Lower leg skin (tissue), 4 donors: ENCODE data around the gene NR1H2. TPM values are rescaled to one million over a fixed set of nuclear protein-coding genes. Genes with fewer than 3 reads are reported as not detected.

Source experiments
- DNase-seq, 2 donors: peaks; one replicate each; pipeline ENCODE4 v3.0.0-alpha.2; 2019; ENCODE audit warnings: low spot score in 2 of 2
- H3K4me3 ChIP-seq: fragments of 200-600 bp; sonication (generic); 2 replicates; pipeline ENCODE4 v1.5.1; 2017; ENCODE audit warnings: mild to moderate bottlenecking, low read depth; ENCODE audit not compliant: poor library complexity, severe bottlenecking
- POLR2A ChIP-seq, 2 donors: fragments of 450-650 bp; IDR thresholded peaks; one replicate each; pipeline ENCODE4 v1.6.1; 2016 to 2017; ENCODE audit warnings: antibody characterized with exemption in 2 of 2, mild to moderate bottlenecking in 1 of 2, moderate library complexity in 1 of 2
- WGBS, 2 donors: methylation state at CpG; one replicate each; pipeline ENCODE4 v1.1.5; 2018; 5-methylcytosine and 5-hydroxymethylcytosine counted together
- intact Hi-C: fragments of 100-400 bp; cut with DNase I; formaldehyde crosslinking; loops from one replicate; pipeline ENCODE4 v1.15.0; 2023; ENCODE audit warnings: low total_unique reads
- total RNA-seq, 4 donors: library from RNA; depleted of rRNA; stranded (reverse); fragments of >200 nt; gene quantifications; one replicate each; pipeline ENCODE4 v1.1.0, GENCODE V29; 2016
- TF ChIP-seq, protein P1 (sequence below), 3 donors: fragments of 450-650 bp; IDR thresholded peaks; one replicate each; pipeline ENCODE4 v1.5.1; 2016; ENCODE audit warnings: antibody characterized with exemption in 3 of 3, mild to moderate bottlenecking in 3 of 3, moderate library complexity in 2 of 3

The NR1H2 gene
- total RNA-seq, 4 donors from 2014 or later, result 83.1 to 112 (median 103) TPM

DNA sequence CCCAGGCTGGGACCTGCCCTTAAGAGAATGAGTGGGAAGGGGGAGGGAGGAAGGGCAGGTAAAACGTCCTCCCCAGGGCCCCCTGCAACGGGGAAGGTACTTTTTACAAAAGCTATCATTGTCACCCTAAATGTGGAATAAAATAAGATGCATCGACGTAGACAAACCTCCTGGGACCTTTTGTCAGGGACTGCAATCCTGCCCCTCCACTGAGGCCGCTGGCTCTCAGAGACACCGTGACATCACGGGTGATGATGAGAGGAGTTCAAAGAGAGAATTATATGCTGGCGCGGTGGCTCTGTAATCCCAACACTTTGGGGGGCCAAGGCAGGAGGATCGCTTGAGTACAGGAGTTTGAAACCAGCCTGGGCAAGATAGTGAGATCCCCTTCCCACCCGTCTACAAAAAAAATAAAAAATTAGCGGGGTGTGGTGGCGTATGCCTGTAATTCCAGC, 54.7 kb downstream of the NR1H2 start:
- TF ChIP-seq, protein P1, sequence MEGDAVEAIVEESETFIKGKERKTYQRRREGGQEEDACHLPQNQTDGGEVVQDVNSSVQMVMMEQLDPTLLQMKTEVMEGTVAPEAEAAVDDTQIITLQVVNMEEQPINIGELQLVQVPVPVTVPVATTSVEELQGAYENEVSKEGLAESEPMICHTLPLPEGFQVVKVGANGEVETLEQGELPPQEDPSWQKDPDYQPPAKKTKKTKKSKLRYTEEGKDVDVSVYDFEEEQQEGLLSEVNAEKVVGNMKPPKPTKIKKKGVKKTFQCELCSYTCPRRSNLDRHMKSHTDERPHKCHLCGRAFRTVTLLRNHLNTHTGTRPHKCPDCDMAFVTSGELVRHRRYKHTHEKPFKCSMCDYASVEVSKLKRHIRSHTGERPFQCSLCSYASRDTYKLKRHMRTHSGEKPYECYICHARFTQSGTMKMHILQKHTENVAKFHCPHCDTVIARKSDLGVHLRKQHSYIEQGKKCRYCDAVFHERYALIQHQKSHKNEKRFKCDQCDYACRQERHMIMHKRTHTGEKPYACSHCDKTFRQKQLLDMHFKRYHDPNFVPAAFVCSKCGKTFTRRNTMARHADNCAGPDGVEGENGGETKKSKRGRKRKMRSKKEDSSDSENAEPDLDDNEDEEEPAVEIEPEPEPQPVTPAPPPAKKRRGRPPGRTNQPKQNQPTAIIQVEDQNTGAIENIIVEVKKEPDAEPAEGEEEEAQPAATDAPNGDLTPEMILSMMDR (IDR thresholded peaks at IDR 0.05), result no peak
- no peak for TF ChIP-seq POLR2A (IDR thresholded peaks at IDR 0.05)
- WGBS, 2 donors, result 28 to 31% methylated on average over 13 of the region's 13 CpGs
- intact Hi-C loops, result no loop called here
- no peak for DNase-seq
- no peak overlapping the region for H3K4me3 ChIP-seq

DNA sequence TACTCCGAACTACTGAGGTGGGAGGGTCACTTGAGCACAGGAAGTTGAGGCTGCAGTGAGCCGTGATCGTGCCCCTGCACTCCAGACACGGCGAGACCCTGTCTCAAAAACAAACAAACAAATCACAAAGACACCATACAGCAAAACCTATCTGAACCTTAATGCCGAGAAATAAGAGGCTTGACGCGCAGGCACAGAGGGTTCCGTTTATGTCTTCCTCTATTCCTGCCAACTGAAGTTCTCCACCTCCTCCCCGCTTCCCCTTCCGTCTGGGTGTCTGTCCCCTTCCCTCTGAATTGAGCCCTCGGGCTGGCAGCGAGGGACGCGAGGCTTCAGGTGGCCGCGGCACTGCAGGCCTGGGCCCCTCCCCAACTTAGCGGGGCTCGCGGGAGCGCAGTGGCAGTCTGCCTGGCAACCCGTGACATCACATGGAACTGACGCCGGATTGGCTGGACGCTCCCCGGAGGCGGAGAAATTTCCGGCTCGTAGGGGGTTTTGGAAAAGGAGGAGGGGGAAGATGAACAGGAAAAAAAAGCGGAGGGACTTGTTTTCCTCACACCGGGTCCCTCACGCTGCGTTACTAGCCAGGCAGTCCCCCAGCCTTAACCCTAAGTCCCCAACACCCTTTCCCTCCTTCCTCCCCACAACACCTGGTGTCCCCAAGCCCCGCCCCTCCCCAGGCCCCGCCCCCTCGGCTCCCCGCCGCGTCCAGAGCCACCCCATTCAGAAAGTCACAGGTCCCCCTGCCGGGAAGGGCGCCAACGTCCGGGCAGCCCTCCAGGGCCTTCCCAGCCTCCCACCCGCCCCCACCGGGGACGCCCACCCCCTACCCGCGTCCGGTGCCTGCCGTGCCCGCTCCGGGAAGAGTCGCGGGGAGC, 55.3 kb downstream of the NR1H2 start:
- no peak for TF ChIP-seq POLR2A (IDR thresholded peaks at IDR 0.05)
- TF ChIP-seq, protein P1 (IDR thresholded peaks at IDR 0.05), result no peak
- H3K4me3 ChIP-seq, result peak overlapping the region; percentile 12
- intact Hi-C loops, result no loop called here
- WGBS, 2 donors, result 1% methylated on average over 43 to 49 of the region's 54 CpGs
- DNase-seq, result peak; percentile 78 to 96

DNA sequence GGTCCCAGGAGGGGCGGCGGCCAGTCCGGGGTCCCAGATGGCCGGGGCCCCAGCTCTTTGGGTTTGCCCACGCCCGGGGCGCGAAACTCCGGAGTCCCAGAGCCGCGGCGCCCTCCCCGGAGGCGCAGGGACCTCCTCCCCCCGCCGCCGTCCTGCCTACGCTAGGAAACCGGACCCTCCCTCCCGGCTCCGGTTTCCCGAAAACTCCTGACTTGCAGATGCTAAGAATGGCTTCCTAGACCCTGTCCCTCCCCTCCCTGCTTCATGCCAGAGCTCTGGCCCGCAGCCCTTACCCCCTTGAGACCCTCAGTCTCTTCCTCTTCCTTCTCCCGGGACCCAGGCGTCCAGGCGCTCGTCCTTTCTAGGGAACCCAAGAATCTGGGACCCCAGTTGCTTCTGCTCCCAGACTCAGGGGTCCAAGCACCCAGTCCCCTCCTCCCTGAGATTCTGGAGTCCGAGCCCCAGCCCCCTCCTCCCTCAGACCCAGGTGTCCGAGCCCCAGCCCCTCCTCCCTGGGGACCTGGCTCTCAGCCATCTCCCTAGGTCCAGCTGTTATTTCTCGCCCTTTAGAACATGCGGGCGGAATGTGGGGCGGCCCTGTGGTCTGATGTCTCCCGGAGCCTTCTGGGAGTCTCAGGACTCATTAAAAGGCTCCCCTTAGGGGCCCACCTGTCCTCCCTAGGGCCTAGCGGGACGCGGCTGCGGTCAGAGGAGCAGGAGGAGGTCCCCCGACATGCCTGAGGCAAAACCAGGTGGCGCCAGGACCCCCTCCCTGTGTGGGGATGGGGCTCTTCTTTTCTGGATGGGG, 56.2 kb downstream of the NR1H2 start, which contains the start of gene MYBPC2:
MYBPC2 (plus strand) TSS at position 672 of the 808 bp plus-strand sequence; CDS start at position 734, 62 bp downstream.
- DNase-seq, result no peak
- WGBS, 2 donors, result 5 to 8% methylated on average over 23 of the region's 40 CpGs
- intact Hi-C loops, result no loop called here
- peak within 1 kb of the TSS; percentile 12 for H3K4me3 ChIP-seq
- TF ChIP-seq POLR2A (IDR thresholded peaks at IDR 0.05), result no peak

Other genes starting within 250 kb of the NR1H2 start
- gene IZUMO2, start 213.2 kb upstream of the NR1H2 start, total RNA-seq, result not detected
- 100 to 1,000 TPM; 110 to 329 (median 202) TPM for gene MYH14, start 172.8 kb upstream of the NR1H2 start, total RNA-seq
- gene KCNC3, start 47.1 kb upstream of the NR1H2 start, total RNA-seq, result 1 to 10 TPM in 3 of 4 donors, under 1 TPM in 1; 0.53 to 2.0 (median 1.7) TPM
- gene NAPSA, start 10.8 kb upstream of the NR1H2 start, total RNA-seq, result 1 to 10 TPM in 3 of 4 donors, under 1 TPM in 1; 0.51 to 5.9 (median 2.6) TPM
- 10 to 100 TPM; 16.8 to 26.6 (median 20.0) TPM for gene POLD1, start 7.9 kb downstream of the NR1H2 start, total RNA-seq
- not detected for gene SPIB, start 42.5 kb downstream of the NR1H2 start, total RNA-seq
- gene MYBPC2, start 56.4 kb downstream of the NR1H2 start, total RNA-seq, result 1 to 10 TPM in 1 of 4 donors, under 1 TPM in 2, not detected in 1; 0.05 to 1.3 (median 0.15) TPM
- 10 to 100 TPM; 35.1 to 93.5 (median 67.5) TPM for gene EMC10, start 100.0 kb downstream of the NR1H2 start, total RNA-seq
- gene GARIN5A, start 100.4 kb downstream of the NR1H2 start, total RNA-seq, result 1 to 10 TPM; 1.7 to 5.9 (median 3.3) TPM
- 10 to 100 TPM in 3 of 4 donors, 1 to 10 TPM in 1; 8.5 to 25.0 (median 21.2) TPM for gene JOSD2, start 134.7 kb downstream of the NR1H2 start, total RNA-seq
- not detected for gene ASPDH, start 137.5 kb downstream of the NR1H2 start, total RNA-seq
- 1 to 10 TPM in 1 of 4 donors, under 1 TPM in 3; 0.23 to 1.8 (median 0.35) TPM for gene LRRC4B, start 192.0 kb downstream of the NR1H2 start, total RNA-seq